GM12878 (cell line): Measurements from ENCODE around the gene ENPP1. TPM values are rescaled to one million over a fixed set of nuclear protein-coding genes. Genes with fewer than 3 reads are reported as not detected.

Experiments used
- ATAC-seq: fragments of 200-7000 bp; cut with Tn5 transposase; 3 replicates; pipeline ENCODE4 v1.9.1; 2020; ENCODE audit warnings: mild to moderate bottlenecking, moderate library complexity
- BruUV-seq: library from RNA; stranded (reverse); fragments of 400-500 nt; replicated peaks from 2 replicates; lab custom pipeline; 2021; lab: Mats Ljungman, UMichigan
- CTCF ChIA-PET: fragments of 300-600 bp; sonication (Branson Sonifier 250); formaldehyde crosslinking; extraction: SDS; loops from one replicate; lab custom pipeline; 2021; ENCODE audit warnings: inconsistent platforms; lab: Yijun Ruan, JAX
- POLR2A ChIA-PET: fragments of 350-600 bp; formaldehyde crosslinking; extraction: SDS; loops from one replicate; lab custom pipeline; 2021; ENCODE audit warnings: inconsistent platforms; lab: Charles Lee
- RAD21 ChIA-PET: fragments of 300-600 bp; sonication (Branson Sonifier 250); formaldehyde crosslinking; loops from one replicate; lab custom pipeline; 2023; ENCODE audit warnings: antibody characterized with exemption; ENCODE audit not compliant: unreplicated experiment; lab: Charles Lee
- SMC1A ChIA-PET: fragments of 300-600 bp; sonication (Branson Sonifier 250); formaldehyde crosslinking; loops from one replicate; lab custom pipeline; 2023; ENCODE audit not compliant: unreplicated experiment, uncharacterized antibody; lab: Charles Lee
- DNase-seq: peaks from one replicate; pipeline ENCODE4 v3.0.0-alpha.2; 2011; ENCODE audit warnings: low read depth, low spot score
- FAIRE-seq: peaks from 3 replicates; lab custom pipeline; 2011; peaks lifted over from hg19 to GRCh38; lab: Jason Lieb, UNC
- H2AFZ ChIP-seq: 2 replicates; pipeline ENCODE4 v1.6.0; 2011; ENCODE audit warnings: low read depth, low read length, control low read depth; ENCODE audit not compliant: control insufficient read depth
- H3K27ac ChIP-seq: 2 replicates; pipeline ENCODE4 v1.5.1; 2011; ENCODE audit warnings: control low read depth; ENCODE audit not compliant: control insufficient read depth, insufficient read depth
- H3K27me3 ChIP-seq, 2 experiments: replicated peaks in 1 of 2; 2 replicates each; pipeline versions ENCODE4 v1.6.0 to v1.6.1; 2011; ENCODE audit warnings: low read length in 1 of 2; ENCODE audit not compliant: control insufficient read depth in 2 of 2, insufficient read depth in 2 of 2
- H3K36me3 ChIP-seq, 2 experiments: 2 replicates each; pipeline ENCODE4 v1.5.1; 2011; ENCODE audit warnings: low read length in 1 of 2; ENCODE audit not compliant: control insufficient read depth in 2 of 2, insufficient read depth in 2 of 2
- H3K4me1 ChIP-seq: 2 replicates; pipeline ENCODE4 v1.6.1; 2011; ENCODE audit warnings: mild to moderate bottlenecking, low read length, moderate library complexity, mixed read lengths; ENCODE audit not compliant: control insufficient read depth, insufficient read depth
- H3K4me2 ChIP-seq: 2 replicates; pipeline ENCODE4 v1.6.0; 2011; ENCODE audit warnings: control low read depth; ENCODE audit not compliant: control insufficient read depth, insufficient read depth
- H3K4me3 ChIP-seq: fragments of 200-600 bp; sonication (generic); 2 replicates; pipeline ENCODE4 v1.5.1; 2016
- H3K79me2 ChIP-seq: 2 replicates; pipeline ENCODE4 v1.6.0; 2011; ENCODE audit warnings: low read length; ENCODE audit not compliant: control insufficient read depth, insufficient read depth
- H3K9ac ChIP-seq: 2 replicates; pipeline ENCODE4 v1.8.0; 2011; ENCODE audit warnings: low read length, control low read depth, mixed read lengths; ENCODE audit not compliant: control insufficient read depth, insufficient read depth
- H3K9me3 ChIP-seq: replicated peaks from 3 replicates; pipeline ENCODE4 v1.5.1; 2011; ENCODE audit warnings: mild to moderate bottlenecking, low read length; ENCODE audit not compliant: control insufficient read depth, insufficient read depth
- H4K20me1 ChIP-seq: 2 replicates; pipeline ENCODE4 v1.6.0; 2011; ENCODE audit not compliant: control insufficient read depth, insufficient read depth
- CTCF ChIP-seq, 3 experiments: IDR thresholded peaks in 2 of 3; conservative IDR thresholded peaks in 1 of 3; 2 replicates each; pipeline ENCODE4 v1.5.1; 2011; ENCODE audit warnings: low read depth in 3 of 3, low read length in 3 of 3, mild to moderate bottlenecking in 3 of 3, control low read depth in 2 of 3, moderate library complexity in 2 of 3, inconsistent platforms in 1 of 3, mixed read lengths in 1 of 3; ENCODE audit not compliant: control insufficient read depth in 2 of 3, insufficient read depth in 1 of 3; ENCODE audit errors: extremely low read depth in 1 of 3
- ESRRA ChIP-seq: IDR thresholded peaks from 2 replicates; pipeline ENCODE4 v1.6.1; 2012; ENCODE audit warnings: mild to moderate bottlenecking, low read length, improper control_type of control experiment
- HDAC6 ChIP-seq: fragments of 200-600 bp; sonication (generic); IDR thresholded peaks from one replicate; pipeline ENCODE4 v1.8.0; 2017; ENCODE audit warnings: antibody characterized with exemption; ENCODE audit not compliant: unreplicated experiment
- IRF3 ChIP-seq: fragments of 450-650 bp; IDR thresholded peaks from 2 replicates; pipeline ENCODE4 v1.6.1; 2014; ENCODE audit warnings: mild to moderate bottlenecking
- IRF4 ChIP-seq: IDR thresholded peaks from 2 replicates; pipeline ENCODE4 v1.6.1; 2011; ENCODE audit warnings: low read depth, low read length
- JUNB ChIP-seq: IDR thresholded peaks from 2 replicates; pipeline ENCODE4 v1.6.1; 2016; ENCODE audit warnings: antibody characterized with exemption, mild to moderate bottlenecking
- PML ChIP-seq: IDR thresholded peaks from 2 replicates; pipeline ENCODE4 v1.6.1; 2012; ENCODE audit warnings: low read length, inconsistent platforms
- RUNX3 ChIP-seq: IDR thresholded peaks from 2 replicates; pipeline ENCODE4 v1.6.1; 2012; ENCODE audit warnings: low read length, inconsistent platforms
- SUPT20H ChIP-seq: IDR thresholded peaks from 2 replicates; pipeline ENCODE4 v1.6.1; 2011; ENCODE audit warnings: low read depth, mild to moderate bottlenecking, low read length, moderate library complexity, borderline replicate concordance; ENCODE audit not compliant: control insufficient read depth
- TCF3 ChIP-seq: IDR thresholded peaks from 2 replicates; pipeline ENCODE4 v1.6.1; 2012; ENCODE audit warnings: low read depth, mild to moderate bottlenecking, low read length, borderline replicate concordance; ENCODE audit not compliant: insufficient read depth
- WGBS: methylation state at CpG from one replicate; pipeline ENCODE4 v1.1.6; 2016; ENCODE audit warnings: low lambda C conversion rate; ENCODE audit not compliant: insufficient replicate concordance, insufficient coverage; ENCODE audit errors: missing lambda C conversion rate; 5-methylcytosine and 5-hydroxymethylcytosine counted together
- in situ Hi-C: fragments of 300-500 bp; cut with MboI; formaldehyde crosslinking; loops from 9 replicates; pipeline ENCODE4 v1.14.3; 2018; ENCODE audit warnings: mixed read lengths
- intact Hi-C: fragments of 100-400 bp; cut with micrococcal nuclease; formaldehyde crosslinking; loops from one replicate; pipeline ENCODE4 v1.14.2; 2022; ENCODE audit not compliant: unreplicated experiment
- polyA plus RNA-seq, 11 experiments: library from polyadenylated mRNA; depleted of rRNA in 4 of 11; unstranded in 6 of 11; stranded (reverse) in 5 of 11; fragments of >200 nt; fragmentation: Nextera tagmentation in 4 of 11; fragmentation: Illumina TruSeq in 1 of 11; extraction: Ambion mirVana in 4 of 11; extraction: Trizol in 1 of 11; gene quantifications; 1 replicate in 1 of 11; 2 replicates in 10 of 11; pipeline versions ENCODE4 v1.2.1 to v1.2.3, GENCODE V29; 2011 to 2016; ENCODE audit warnings: inconsistent platforms in 2 of 11, missing spikeins in 2 of 11, low read depth in 1 of 11
- total RNA-seq, 4 experiments: library from RNA; depleted of rRNA in 3 of 4; stranded (reverse); fragments of >200 nt in 3 of 4; fragmentation: Illumina TruSeq in 1 of 4; extraction: Trizol in 1 of 4; gene quantifications; 2 replicates each; pipeline versions ENCODE4 v1.2.1 to v1.2.3, GENCODE V29; 2013 to 2021

The ENPP1 gene
- total and polyA plus RNA-seq, 10 of the 15 experiments (the other 5 are each of a cell fraction or from before 2014, with no cell fraction given), result 0.03 to 0.05 TPM; not detected in 8

- Histone ChIP-seq H3K9me3 (no peaks in the 10 kb centered on the region), H2AFZ (no peak overlapping the region), H4K20me1 (no peaks in the 10 kb centered on the region), H3K36me3 (no peaks in the 10 kb centered on the region), H3K27me3 (no peaks in the 10 kb centered on the region; a peak in 1 of 4 replicates), H3K79me2 (no peaks in the 10 kb centered on the region), H3K9ac (no peak overlapping the region), H3K4me2 (no peak overlapping the region)
- ChIA-PET RAD21 (no interaction called here), POLR2A (no interaction called here), CTCF (interaction anchor here (1.0 kb wide), 1 partner anchor 127 kb away, joined by 3 read pairs; no protein-coding TSS in a partner anchor)
- DNase-seq, result no peak
- in situ Hi-C loops (no loop called here), intact Hi-C loops (no loop called here)
- no TSS peak for BruUV-seq
- TF ChIP-seq PML, result no peak
- TF ChIP-seq JUNB, result no peak
- no peak for TF ChIP-seq TCF3
- no peak for TF ChIP-seq IRF4
- no peak for TF ChIP-seq ESRRA
- no peak for TF ChIP-seq IRF3
- no peak for TF ChIP-seq CTCF (IDR thresholded peaks at IDR 0.05 in 2 of 3, conservative IDR thresholded peaks at IDR 0.05 in 1 of 3; ENCODE audit: control insufficient read depth in 2 of 3, extremely low read depth in 1 of 3, insufficient read depth in 1 of 3, low read depth in 3 of 3, low read length in 3 of 3)
- no peak for TF ChIP-seq SUPT20H
- no peak for TF ChIP-seq RUNX3
- TF ChIP-seq HDAC6, result no peak
- TF ChIP-seq, all 136 proteins: peak for 0
- no peaks in the 10 kb centered on the region for H3K4me1 ChIP-seq
- no peak for FAIRE-seq
- no peak for ATAC-seq
- H3K4me3 ChIP-seq, result no peak overlapping the region
- SMC1A ChIA-PET, result no interaction called here
- H3K27ac ChIP-seq, result no peak overlapping the region
- 0% methylated on average over 1 of the region's 1 CpG for WGBS
These were observed 25.1 kb upstream of the ENPP1 start for GRCh38 chr6:131782764-131783163.
